Upper lobe of left lung (tissue), 4 donors: ENCODE data around the gene PRKCA.

Source experiments
- EP300 ChIP-seq, 4 donors: sonication (generic); formaldehyde crosslinking; IDR thresholded peaks; one replicate each; pipeline ENCODE4 v1.5.1; 2017; ENCODE audit warnings: antibody characterized with exemption in 4 of 4, control low read depth in 2 of 4
- POLR2A ChIP-seq, 4 donors: fragments of 450-650 bp; IDR thresholded peaks; one replicate each; pipeline ENCODE4 v1.5.1; 2016 to 2017; ENCODE audit warnings: antibody characterized with exemption in 4 of 4, mild to moderate bottlenecking in 2 of 4
- POLR2AphosphoS5 ChIP-seq, 2 donors: sonication (generic); formaldehyde crosslinking; IDR thresholded peaks; one replicate each; pipeline ENCODE4 v1.5.1; 2017; ENCODE audit warnings: antibody characterized with exemption in 2 of 2
- TF ChIP-seq, protein P1 (sequence below), 6 experiments: fragments of 450-650 bp in 4 of 6; fragments of 200-600 bp in 2 of 6; sonication (generic) in 2 of 6; IDR thresholded peaks; one replicate each; pipeline ENCODE4 v1.5.1; 2016 to 2019; ENCODE audit warnings: antibody characterized with exemption in 6 of 6

- TF ChIP-seq POLR2A (IDR thresholded peaks at IDR 0.05) (peak in 1 of 4 donors; percentile 45), EP300 (IDR thresholded peaks at IDR 0.05) (peak in 1 of 4 donors; percentile 51), POLR2AphosphoS5 (IDR thresholded peaks at IDR 0.05) (peak in 1 of 2 donors; percentile 57)
- TF ChIP-seq, protein P1, sequence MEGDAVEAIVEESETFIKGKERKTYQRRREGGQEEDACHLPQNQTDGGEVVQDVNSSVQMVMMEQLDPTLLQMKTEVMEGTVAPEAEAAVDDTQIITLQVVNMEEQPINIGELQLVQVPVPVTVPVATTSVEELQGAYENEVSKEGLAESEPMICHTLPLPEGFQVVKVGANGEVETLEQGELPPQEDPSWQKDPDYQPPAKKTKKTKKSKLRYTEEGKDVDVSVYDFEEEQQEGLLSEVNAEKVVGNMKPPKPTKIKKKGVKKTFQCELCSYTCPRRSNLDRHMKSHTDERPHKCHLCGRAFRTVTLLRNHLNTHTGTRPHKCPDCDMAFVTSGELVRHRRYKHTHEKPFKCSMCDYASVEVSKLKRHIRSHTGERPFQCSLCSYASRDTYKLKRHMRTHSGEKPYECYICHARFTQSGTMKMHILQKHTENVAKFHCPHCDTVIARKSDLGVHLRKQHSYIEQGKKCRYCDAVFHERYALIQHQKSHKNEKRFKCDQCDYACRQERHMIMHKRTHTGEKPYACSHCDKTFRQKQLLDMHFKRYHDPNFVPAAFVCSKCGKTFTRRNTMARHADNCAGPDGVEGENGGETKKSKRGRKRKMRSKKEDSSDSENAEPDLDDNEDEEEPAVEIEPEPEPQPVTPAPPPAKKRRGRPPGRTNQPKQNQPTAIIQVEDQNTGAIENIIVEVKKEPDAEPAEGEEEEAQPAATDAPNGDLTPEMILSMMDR (IDR thresholded peaks at IDR 0.05), result no peak
These were observed 409.5 kb downstream of the PRKCA start for GRCh38 chr17:66711881-66712321.
